Caco-2 (cell line): ENCODE data around the gene ADCY5. TPM values are rescaled to one million over a fixed set of nuclear protein-coding genes. Genes with fewer than 3 reads are reported as not detected.
A peak's percentile ranks its signal among the peaks of the same experiment; 100 is the strongest.
"Not testable (repeated sequence)": the region's sequence is repeated elsewhere in the genome, so short reads cannot be mapped to it uniquely, and the experiment has no call there.

Source experiments
- BruUV-seq: library from RNA; stranded (reverse); fragments of 400-500 nt; replicated peaks from 2 replicates; lab custom pipeline; 2021; lab: Mats Ljungman, UMichigan
- CTCF ChIA-PET: fragments of 300-600 bp; sonication (Branson Sonifier 250); formaldehyde crosslinking; loops from one replicate; lab custom pipeline; 2022; ENCODE audit warnings: antibody characterized with exemption; lab: Charles Lee
- POLR2A ChIA-PET: fragments of 300-600 bp; sonication (Branson Sonifier 250); formaldehyde crosslinking; loops from one replicate; lab custom pipeline; 2022; ENCODE audit warnings: antibody characterized with exemption; lab: Charles Lee
- DNase-seq, 2 experiments: peaks; one replicate each; pipeline versions ENCODE4 v3.0.0 to v3.0.0-alpha.2; 2020 to 2022
- H3K27me3 ChIP-seq: replicated peaks from 2 replicates; pipeline ENCODE4 v1.6.0; 2011; ENCODE audit warnings: low read length; ENCODE audit not compliant: control insufficient read depth, insufficient read depth
- H3K36me3 ChIP-seq: 2 replicates; pipeline ENCODE4 v1.5.1; 2011; ENCODE audit warnings: low read length; ENCODE audit not compliant: control insufficient read depth, insufficient read depth
- H3K4me1 ChIP-seq: fragments of 250-450 bp; sonication (Bioruptor Pico); 2 replicates; pipeline ENCODE4 v1.5.1; 2020; ENCODE audit warnings: mild to moderate bottlenecking
- H3K4me3 ChIP-seq: 2 replicates; pipeline ENCODE4 v1.5.1; 2011; ENCODE audit warnings: low read depth, mild to moderate bottlenecking, control low read depth, low read length
- H3K9me3 ChIP-seq: fragments of 250-450 bp; sonication (Bioruptor Pico); 2 replicates; pipeline ENCODE4 v1.5.1; 2020; ENCODE audit warnings: mild to moderate bottlenecking, moderate library complexity
- H3K27ac Mint-ChIP-seq: one replicate; pipeline ENCODE4 v1.8.0; 2022; ENCODE audit warnings: mixed read lengths; ENCODE audit not compliant: unreplicated experiment
- H3K27me3 Mint-ChIP-seq: one replicate; pipeline ENCODE4 v1.8.0; 2022; ENCODE audit warnings: mixed read lengths; ENCODE audit not compliant: insufficient read depth, unreplicated experiment
- H3K36me3 Mint-ChIP-seq: one replicate; pipeline ENCODE4 v1.8.0; 2022; ENCODE audit warnings: mild to moderate bottlenecking, mixed read lengths; ENCODE audit not compliant: insufficient read depth, unreplicated experiment
- H3K4me1 Mint-ChIP-seq: one replicate; pipeline ENCODE4 v1.8.0; 2022; ENCODE audit warnings: low read depth, mixed read lengths; ENCODE audit not compliant: unreplicated experiment
- H3K4me3 Mint-ChIP-seq: one replicate; pipeline ENCODE4 v1.8.0; 2022; ENCODE audit warnings: mild to moderate bottlenecking, moderate library complexity, mixed read lengths; ENCODE audit not compliant: unreplicated experiment
- H3K9me3 Mint-ChIP-seq: one replicate; pipeline ENCODE4 v1.8.0; 2022; ENCODE audit warnings: mixed read lengths; ENCODE audit not compliant: unreplicated experiment
- CTCF ChIP-seq, 2 experiments: fragments of 200-600 bp in 1 of 2; IDR thresholded peaks; 1 replicate in 1 of 2; 2 replicates in 1 of 2; pipeline versions ENCODE4 v1.5.1 to v1.8.0; 2011 to 2022; ENCODE audit warnings: antibody characterized with exemption in 1 of 2, control low read depth in 1 of 2, inconsistent platforms in 1 of 2, low read depth in 1 of 2, low read length in 1 of 2, mild to moderate bottlenecking in 1 of 2, moderate library complexity in 1 of 2; ENCODE audit not compliant: insufficient read depth in 1 of 2, severe bottlenecking in 1 of 2, unreplicated experiment in 1 of 2
- intact Hi-C: fragments of 100-400 bp; cut with micrococcal nuclease; formaldehyde crosslinking; loops from one replicate; pipeline ENCODE4 v1.10.0; 2022; ENCODE audit not compliant: unreplicated experiment
- total RNA-seq: library from RNA; stranded (reverse); gene quantifications from 2 replicates; pipeline ENCODE4 v1.2.3, GENCODE V29; 2022

Gene ADCY5
- total RNA-seq, 1 experiment from 2014 or later: 0.91 TPM

DNA sequence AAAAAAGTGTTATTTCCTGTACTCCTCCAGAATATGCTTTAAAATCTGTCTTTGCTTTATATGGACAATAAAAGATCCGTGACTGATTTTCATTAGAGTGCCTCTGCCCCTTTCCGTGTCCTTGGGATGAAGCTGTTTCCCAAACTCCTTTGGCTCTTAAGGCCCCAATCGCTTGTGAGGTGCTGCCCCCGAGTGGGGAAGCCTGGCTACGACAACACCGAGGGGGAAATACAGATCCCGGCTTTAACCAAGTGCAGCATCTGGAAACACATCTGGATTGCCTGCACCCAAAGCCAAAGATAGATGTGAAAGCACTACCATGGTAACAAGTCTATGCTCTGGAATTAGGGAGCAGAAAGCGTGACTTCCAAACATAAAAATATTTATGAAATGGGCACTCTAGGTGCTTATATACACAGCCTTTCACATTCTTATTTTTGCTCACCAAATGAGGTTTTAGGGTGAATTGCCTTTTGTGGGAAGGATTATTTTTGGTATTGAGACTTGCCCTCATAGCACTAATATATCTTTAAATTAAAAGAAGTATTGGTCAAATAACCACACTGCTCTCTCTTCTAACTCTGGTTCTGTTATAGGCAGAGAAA, 40.6 kb upstream of the ADCY5 start:
- intact Hi-C loops: loop anchor here (1.0 kb wide), 2 partner anchors 38 to 160 kb away; no protein-coding TSS in a partner anchor

DNA sequence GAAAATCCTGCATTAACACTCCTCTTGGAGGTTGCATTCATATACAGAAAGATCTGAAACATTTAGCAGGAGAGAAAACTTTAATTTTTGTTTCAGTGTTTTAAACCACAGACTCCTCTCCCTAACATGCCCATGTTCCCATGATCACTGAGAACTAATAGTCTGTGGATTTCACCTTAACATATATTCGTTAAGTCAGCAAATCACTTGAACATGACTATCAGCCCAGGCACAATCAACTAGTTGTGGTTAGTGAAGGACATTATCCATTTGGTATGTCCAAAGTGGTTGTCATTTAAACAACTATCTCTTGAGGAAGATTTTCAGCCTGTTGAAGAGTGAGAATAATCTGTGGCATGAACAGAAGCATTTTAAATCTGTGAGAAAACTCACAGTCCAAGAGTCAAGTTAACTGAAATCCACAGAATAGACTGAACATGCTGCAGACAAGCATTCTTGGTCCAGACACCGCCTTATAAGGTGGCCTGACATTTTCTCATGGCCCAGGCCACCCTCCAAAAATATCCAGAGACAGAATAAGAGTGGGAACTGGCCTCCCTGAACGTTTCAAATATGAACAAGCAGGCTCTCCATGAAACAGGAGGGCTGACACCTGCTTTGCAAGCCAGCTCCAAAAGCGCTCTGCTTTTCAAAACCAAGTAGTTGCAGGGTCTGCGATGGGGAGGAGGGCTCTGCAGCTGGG, 39.9 kb upstream of the ADCY5 start:
- H3K4me3 Mint-ChIP-seq: no peak overlapping the region
- intact Hi-C loops: loop anchor here (1.0 kb wide), 2 partner anchors 37 to 159 kb away; no protein-coding TSS in a partner anchor
- no peak overlapping the region for H3K27ac Mint-ChIP-seq
- no peak for DNase-seq
- H3K9me3 ChIP-seq: no peaks in the 10 kb centered on the region
- H3K36me3 Mint-ChIP-seq: peaks cover 46% of the 10 kb centered on the region
- no TSS peak for BruUV-seq
- H3K4me1 ChIP-seq: no peaks in the 10 kb centered on the region
- no peaks in the 10 kb centered on the region for H3K36me3 ChIP-seq
- no peaks in the 10 kb centered on the region for H3K9me3 Mint-ChIP-seq
- H3K4me3 ChIP-seq: no peak overlapping the region
- no peak for TF ChIP-seq CTCF (IDR thresholded peaks at IDR 0.05; ENCODE audit: insufficient read depth in 1 of 2, low read depth in 1 of 2, low read length in 1 of 2, severe bottlenecking in 1 of 2, unreplicated experiment in 1 of 2)
- no peaks in the 10 kb centered on the region for H3K27me3 ChIP-seq
- ChIA-PET CTCF (interaction anchor here (1.0 kb wide), 7 partner anchors 38 to 162 kb away, joined by 3 to 10 read pairs (median 5); partner anchors contain the start of gene ADCY5), POLR2A (no interaction called here)
- no peaks in the 10 kb centered on the region for H3K4me1 Mint-ChIP-seq
- H3K27me3 Mint-ChIP-seq: no peaks in the 10 kb centered on the region

More for the DNA sequence above, 40.6 kb upstream of the ADCY5 start:
- no peaks in the 10 kb centered on the region for H3K36me3 ChIP-seq
- H3K4me1 ChIP-seq: no peaks in the 10 kb centered on the region
- Mint-ChIP-seq H3K9me3 (no peaks in the 10 kb centered on the region), H3K36me3 (peaks cover 46% of the 10 kb centered on the region), H3K4me3 (no peak overlapping the region), H3K4me1 (no peaks in the 10 kb centered on the region), H3K27me3 (no peaks in the 10 kb centered on the region), H3K27ac (no peak overlapping the region)
- TF ChIP-seq CTCF (IDR thresholded peaks at IDR 0.05; ENCODE audit: insufficient read depth in 1 of 2, low read depth in 1 of 2, low read length in 1 of 2, severe bottlenecking in 1 of 2, unreplicated experiment in 1 of 2): peak; percentile 82 to 90
- BruUV-seq: no TSS peak
- H3K9me3 ChIP-seq: no peaks in the 10 kb centered on the region
- POLR2A ChIA-PET: no interaction called here
- no peaks in the 10 kb centered on the region for H3K27me3 ChIP-seq
- CTCF ChIA-PET: interaction anchor here (0.6 to 1.0 kb wide), 8 partner anchors 39 to 565 kb away, joined by 3 to 10 read pairs (median 4); partner anchors contain the start of gene ADCY5
- peak; percentile 58 to 81 for DNase-seq
- no peak overlapping the region for H3K4me3 ChIP-seq

DNA sequence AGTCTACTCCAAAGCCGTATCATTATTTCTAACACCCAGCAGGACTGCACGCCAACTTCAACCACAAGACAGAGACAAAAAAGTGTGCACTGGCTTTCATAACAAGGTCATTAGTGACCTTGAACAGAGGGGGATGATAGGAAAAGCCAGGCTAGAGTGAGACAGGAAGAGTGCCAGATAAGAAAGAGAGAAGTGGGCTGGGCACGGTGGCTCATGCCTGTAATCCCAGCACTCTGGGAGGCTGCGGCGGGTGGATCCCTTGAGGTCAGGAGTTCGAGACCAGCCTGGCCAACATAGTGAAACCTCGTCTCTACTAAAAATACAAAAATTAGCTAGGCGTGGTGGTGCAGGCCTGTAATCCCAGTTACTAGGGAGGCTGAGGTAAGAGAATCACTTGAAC, 38.2 kb upstream of the ADCY5 start:
- H3K4me3 Mint-ChIP-seq, H3K27me3 ChIP-seq, H3K9me3 ChIP-seq, H3K9me3 Mint-ChIP-seq, H3K36me3 ChIP-seq, H3K27me3 Mint-ChIP-seq, BruUV-seq, H3K4me1 ChIP-seq, H3K27ac Mint-ChIP-seq, H3K4me3 ChIP-seq, CTCF ChIA-PET, H3K4me1 Mint-ChIP-seq, intact Hi-C loops, POLR2A ChIA-PET, DNase-seq: not testable (repeated sequence)
- H3K36me3 Mint-ChIP-seq: peaks cover 32% of the 10 kb centered on the region
